Activated CD4-positive, alpha-beta T cell treated with anti-CD3 and anti-CD28 coated beads, Interleukin-2, amount 50 U/mL, for 24 hours (primary cell): ENCODE results near the gene HEYL.
A peak's percentile ranks its signal among the peaks of the same experiment; 100 is the strongest.

Experiments used
- DNase-seq, 2 donors: peaks; one replicate each; pipeline ENCODE4 v3.0.0-alpha.2; 2020; ENCODE audit warnings: low read depth in 1 of 2, low spot score in 1 of 2

HEYL gene

DNA sequence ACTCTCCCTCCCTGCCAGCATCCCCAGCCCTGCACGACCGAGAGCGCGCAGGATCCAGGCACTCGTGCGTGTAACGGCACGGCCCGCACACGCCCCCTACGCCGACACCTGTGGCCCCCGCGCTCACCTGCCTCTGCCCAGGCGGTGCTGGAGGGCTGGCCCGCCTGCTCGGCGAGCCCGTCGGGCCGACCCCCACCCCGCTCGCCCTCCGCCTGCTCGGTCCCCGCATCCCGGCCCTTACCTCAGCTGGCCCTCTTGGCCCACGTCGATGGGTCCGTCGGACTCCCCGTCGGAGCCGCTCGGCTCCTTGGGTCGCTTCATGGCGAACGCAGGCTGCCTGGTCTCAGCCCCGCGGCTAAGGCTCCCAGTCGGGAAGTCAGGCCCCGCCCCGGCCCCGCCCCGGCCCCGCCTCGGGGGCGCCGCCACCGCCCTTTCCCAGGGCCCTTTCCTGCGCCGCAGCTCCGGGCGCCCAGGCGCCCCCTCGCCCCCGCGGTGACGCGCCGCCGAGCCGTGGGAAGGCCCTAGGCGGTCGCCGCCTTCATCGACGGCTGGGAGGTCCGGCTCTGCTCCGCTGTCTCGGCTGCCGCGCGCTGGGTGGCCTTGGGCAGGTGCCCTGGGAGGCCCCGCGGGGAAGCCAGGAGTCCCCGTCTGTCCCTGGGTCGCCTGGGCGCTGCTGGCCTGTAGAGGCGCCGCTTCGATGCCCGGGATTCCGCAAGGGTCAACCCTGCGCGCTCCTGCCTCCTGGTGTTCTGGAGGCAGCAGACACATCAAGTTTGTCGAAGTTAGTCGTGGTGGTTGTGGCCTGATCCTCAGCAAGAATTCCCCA is at the start of gene HEYL:
TSS of gene HEYL (minus strand) at position 339 of the 826 bp plus-strand sequence. CDS start at position 321, 18 bp downstream.
- DNase-seq = peak; percentile 41 to 46

DNA sequence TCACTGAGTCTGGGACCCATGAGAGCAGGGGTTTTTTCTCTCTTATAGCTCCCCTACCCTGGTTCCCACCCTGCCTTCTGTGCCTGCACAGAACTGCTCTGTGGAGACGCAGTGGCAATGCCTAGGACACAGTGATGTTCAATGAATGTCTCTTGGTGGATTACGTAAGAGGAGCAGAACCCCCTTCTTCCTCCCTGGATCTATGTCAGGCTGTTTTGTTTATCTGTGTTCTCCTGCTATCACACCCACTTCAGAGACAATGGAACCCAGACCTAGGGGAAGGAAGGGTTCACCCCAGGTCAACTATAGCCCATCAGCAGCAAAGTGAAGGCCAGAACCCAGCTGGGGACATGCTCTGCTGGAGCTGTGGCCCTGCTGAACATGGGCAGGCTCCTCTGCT is 49.8 kb upstream of the HEYL start:
- DNase-seq = no peak

DNA sequence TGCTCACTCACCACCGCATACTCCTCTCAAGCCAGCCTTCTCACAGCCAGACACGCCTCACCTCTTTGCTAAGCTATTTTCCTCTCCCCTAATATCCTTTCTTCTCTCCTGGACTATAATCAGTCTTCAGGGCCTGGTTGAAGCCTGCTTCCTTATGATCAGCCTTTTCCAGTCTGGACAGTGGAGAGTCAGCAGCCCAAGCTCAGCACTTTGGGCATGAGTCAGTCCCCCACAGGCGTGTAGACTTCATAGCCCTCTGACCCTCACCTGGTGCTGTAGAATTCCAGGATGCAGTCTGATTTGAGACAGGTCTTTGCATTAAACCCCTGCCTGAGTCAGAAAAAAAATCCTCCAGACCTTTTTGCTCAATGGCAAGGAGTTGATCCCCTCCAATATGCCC is 49.3 kb upstream of the HEYL start:
- no peak for DNase-seq

DNA sequence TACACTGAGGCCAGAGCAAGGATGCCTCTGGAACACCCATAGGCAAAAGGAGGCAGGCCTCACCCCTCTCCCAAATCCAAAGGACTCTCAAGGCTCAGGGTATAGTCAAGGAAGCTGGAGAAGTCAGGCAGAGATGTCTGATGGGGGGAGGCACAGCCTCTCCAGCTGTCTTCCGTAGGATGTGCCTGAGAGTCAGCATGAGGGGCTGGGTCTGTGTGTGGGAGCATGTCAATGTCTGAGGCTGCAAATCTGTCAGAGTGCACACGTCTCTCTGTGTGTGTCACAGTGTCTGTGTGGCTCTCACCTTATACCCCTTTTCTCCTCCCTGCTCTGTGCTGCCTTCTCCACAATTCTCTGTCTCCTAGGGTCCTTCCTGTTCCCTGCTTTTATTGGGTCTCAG is 47.8 kb upstream of the HEYL start:
- no peak for DNase-seq

DNA sequence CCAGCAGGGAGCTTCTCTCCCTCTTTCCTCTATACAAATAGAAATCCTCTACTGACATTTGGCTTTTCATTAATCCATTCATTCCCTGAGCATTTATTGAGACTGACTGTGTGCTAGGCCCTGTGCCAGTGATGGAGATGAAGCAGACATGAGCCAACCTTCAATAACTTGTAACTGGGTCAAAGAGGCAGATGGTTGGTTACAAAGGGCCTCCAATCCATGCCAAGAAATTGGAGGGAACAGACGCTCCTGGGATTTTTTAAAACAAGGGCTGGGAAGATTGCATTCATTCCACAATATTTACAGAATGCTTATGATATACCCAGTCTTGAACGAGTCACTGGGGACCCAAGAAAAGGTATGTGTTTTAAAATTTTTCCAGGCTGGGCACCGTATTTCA is 45.6 kb upstream of the HEYL start:
- no peak for DNase-seq

GRCh38 chr1:39684313-39684664 is 44.8 kb upstream of the HEYL start:
- no peak for DNase-seq

GRCh38 chr1:39683591-39684312 is 44.3 kb upstream of the HEYL start:
- no peak for DNase-seq

DNA sequence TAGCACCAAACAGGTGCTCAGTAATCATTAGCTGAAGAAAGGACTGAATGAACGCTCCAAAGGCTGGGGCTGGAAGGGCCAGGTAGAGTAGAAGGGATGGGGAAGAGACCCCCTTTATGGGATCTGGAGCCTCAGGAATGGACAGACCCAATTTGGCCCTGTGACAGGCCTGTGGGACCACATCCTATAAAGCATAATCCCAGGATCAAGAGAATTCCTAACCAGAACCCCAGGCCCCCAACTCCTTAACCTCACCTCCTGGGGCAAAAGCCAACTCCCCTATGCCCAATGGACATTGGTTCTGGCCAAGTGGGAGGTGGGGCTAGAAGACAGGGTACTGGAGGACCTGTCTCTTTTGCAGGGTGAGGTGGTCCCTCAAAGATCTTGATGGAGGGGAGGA is 42.6 kb upstream of the HEYL start:
- no peak for DNase-seq

DNA sequence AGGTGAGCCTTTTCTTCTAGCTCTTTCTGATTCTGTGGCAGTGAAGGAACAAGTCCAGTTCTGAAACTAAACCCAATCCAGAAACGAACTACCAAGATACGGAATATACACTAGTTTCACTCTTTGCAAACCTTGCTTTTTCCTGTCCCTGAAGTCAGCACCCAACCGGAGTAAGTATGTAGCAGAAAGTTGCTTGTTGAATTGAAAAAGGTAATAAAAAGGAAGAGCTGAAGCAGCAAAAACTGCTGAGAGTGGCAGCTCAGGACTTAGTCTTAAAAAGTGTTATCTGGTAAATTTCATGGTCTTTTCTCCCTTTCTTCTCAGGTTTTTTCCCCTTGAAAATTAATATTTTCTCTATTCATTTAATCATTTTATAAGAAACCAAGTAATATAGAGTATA is 41.9 kb upstream of the HEYL start:
- no peak for DNase-seq

DNA sequence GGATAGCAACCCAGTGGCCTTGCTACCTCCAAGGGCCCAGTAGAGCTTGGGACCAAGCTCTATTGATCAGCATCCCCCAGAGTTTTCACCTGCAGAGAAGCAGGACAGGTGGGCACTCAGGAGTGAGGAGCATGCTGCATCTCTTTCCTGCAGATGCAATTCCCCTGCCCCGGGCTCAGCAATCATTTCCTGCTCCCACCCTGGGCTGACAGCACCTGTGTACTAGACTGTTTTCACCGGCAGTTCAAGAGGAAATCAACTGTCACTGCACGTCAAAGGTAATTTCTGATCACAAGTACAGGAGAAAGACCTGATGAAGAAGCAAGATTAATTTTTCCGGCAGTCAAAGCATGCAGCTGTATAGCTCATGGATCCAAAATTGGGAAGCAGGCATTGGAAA is 41.3 kb upstream of the HEYL start:
- DNase-seq = no peak

DNA sequence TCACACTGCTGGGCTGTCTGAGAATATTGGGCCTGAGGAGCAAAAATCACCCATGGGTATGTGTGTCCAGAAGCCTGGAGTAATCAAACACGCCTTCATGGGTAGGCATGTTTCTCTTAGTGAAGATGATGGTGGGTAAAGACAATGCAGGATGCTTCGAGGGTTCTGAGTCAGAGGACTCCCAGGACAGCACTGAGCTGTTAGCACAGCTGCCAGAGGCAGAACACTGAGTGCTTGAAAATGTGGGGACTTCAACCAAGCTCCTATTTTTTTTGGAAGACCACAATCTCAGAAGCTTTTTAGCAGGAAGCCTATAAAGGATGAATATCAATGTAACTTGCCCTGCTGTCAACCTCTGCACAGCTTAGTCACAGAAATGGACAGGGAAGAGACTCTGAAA is 40.4 kb upstream of the HEYL start:
- no peak for DNase-seq

DNA sequence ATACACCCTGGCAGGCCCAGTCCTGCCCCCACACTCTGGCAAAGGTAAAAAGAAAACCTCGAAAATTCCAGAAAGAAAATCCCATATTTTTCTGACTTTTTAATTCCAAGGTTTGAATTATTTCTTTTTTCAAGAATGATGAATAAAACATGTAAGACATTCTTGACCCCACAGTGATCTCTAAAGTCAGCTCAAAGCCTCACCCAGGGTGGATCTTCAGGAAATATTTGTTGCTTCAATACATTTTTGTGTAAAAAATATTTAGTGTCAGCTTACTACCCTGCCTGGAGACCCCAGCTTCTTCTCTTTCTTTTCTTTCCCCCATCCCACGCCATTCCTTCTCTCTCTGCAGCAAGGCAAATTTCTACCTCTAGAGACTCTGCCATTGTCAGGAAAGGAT is 39.4 kb upstream of the HEYL start:
- no peak for DNase-seq

GRCh38 chr1:39677645-39678044 is 38.2 kb upstream of the HEYL start:
- DNase-seq = no peak

GRCh38 chr1:39676948-39677548 is 37.6 kb upstream of the HEYL start:
- no peak for DNase-seq

- no peak for DNase-seq
Measured at GRCh38 chr1:39675220-39675619, 35.8 kb upstream of the HEYL start.

- no peak for DNase-seq
Measured at GRCh38 chr1:39673215-39673614, 33.8 kb upstream of the HEYL start.

GRCh38 chr1:39672551-39672947 is 33.1 kb upstream of the HEYL start:
- DNase-seq = no peak

GRCh38 chr1:39671793-39672550 is 32.5 kb upstream of the HEYL start, which contains the start of gene NT5C1A:
NT5C1A (minus strand) TSS chr1:39672107; CDS start chr1:39672038, 69 bp downstream.
- no peak for DNase-seq

- DNase-seq = no peak
Measured at GRCh38 chr1:39671433-39671792, 32.0 kb upstream of the HEYL start.

- DNase-seq = no peak
Measured at GRCh38 chr1:39670689-39671088, 31.2 kb upstream of the HEYL start.

GRCh38 chr1:39668894-39669293 is 29.5 kb upstream of the HEYL start:
- DNase-seq = no peak

GRCh38 chr1:39668111-39668510 is 28.7 kb upstream of the HEYL start:
- DNase-seq = no peak
